Fibroblast of gingiva (primary cell): ENCODE data around the gene FAM13A.
"Not testable (repeated sequence)": the region's sequence is repeated elsewhere in the genome, so short reads cannot be mapped to it uniquely, and the experiment has no call there.

Experiments
- DNase-seq: peaks from one replicate; pipeline ENCODE4 v3.0.0-alpha.2; 2011; ENCODE audit warnings: low read depth

The FAM13A gene

DNA sequence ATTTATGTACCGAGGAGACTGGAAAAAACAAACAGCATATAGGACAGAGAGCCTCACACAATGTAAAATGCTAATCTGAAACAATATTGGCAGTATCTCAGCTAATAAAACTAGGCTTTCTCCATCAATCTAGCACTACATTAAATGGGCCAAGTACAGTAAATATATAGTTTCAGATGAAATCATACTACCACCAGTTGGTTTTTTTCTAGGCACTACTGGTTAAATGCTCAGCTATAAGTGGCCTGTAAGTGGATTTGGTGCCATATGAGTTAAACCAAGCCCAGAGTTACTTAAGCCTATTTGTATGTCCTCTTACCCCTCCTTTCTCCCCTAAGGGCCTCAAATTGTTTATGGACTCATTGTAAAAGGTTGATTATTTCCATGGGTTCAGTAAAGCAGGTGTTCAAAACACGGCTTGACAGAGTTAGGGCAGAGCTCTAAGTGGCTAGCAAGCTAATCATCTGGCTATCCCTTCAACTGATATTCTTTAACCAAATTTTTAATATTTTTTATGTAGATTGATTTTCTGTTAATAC, 57.5 kb downstream of the FAM13A start:
- no peak for DNase-seq

GRCh38 chr4:88998891-88999290, 58.1 kb downstream of the FAM13A start:
- DNase-seq = no peak

- DNase-seq = no peak
Measured at GRCh38 chr4:88998001-88998400, 59.0 kb downstream of the FAM13A start.

DNA sequence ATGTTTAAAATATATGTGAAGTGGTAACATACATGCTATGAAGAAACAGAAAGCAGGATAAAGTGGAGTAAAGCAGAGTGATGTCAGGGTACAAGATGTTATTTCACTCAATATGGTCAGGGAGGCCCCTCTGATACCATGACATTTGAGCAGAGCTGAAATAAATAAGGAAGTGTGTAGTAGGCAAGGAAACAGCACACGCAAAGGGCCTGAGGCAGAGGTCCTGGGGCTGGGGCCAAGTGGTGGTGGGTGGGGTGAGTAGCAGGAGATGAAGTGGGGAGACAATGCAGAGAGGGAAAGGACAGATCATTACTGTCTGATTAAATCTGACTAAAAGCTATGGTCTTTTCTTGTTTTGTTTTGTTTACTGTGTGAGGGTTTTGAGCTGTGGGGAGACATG, 61.1 kb downstream of the FAM13A start:
- DNase-seq = no peak

GRCh38 chr4:88995257-88995656, 61.7 kb downstream of the FAM13A start:
- DNase-seq = not testable (repeated sequence)

GRCh38 chr4:88993246-88993645, 63.7 kb downstream of the FAM13A start:
- no peak for DNase-seq

GRCh38 chr4:88991746-88992145, 65.2 kb downstream of the FAM13A start:
- no peak for DNase-seq

- DNase-seq = no peak
Measured at GRCh38 chr4:88989990-88990389, 67.0 kb downstream of the FAM13A start.

GRCh38 chr4:88985088-88985773, 71.8 kb downstream of the FAM13A start:
- peak; percentile 84 for DNase-seq

- DNase-seq = no peak
Measured at GRCh38 chr4:88982757-88983156, 74.2 kb downstream of the FAM13A start.

GRCh38 chr4:88981993-88982392, 75.0 kb downstream of the FAM13A start:
- DNase-seq = peak; percentile 14

- DNase-seq = no peak
Measured at GRCh38 chr4:88981556-88981955, 75.4 kb downstream of the FAM13A start.

DNA sequence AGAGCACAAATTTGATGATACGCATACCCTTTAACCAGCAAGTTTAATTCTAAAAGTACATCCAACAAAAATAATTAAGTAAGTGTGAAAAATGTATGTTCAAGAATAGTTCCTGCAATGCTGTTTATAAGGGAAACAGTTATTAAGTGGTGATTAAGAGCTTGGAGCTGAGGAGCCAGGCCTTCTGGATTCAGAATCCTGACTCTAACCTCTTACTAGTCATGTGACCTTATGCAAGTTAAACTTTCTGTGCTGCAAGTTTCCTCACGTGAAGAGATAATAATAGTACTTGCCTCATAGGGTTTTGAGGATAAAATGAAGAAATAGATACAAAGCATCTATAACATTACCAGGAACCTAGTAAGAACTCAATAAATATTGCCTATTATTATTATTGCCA, 77.7 kb downstream of the FAM13A start:
- no peak for DNase-seq

GRCh38 chr4:88976775-88977035, 80.3 kb downstream of the FAM13A start:
- no peak for DNase-seq

- DNase-seq = no peak
Measured at GRCh38 chr4:88975958-88976774, 80.8 kb downstream of the FAM13A start.

DNA sequence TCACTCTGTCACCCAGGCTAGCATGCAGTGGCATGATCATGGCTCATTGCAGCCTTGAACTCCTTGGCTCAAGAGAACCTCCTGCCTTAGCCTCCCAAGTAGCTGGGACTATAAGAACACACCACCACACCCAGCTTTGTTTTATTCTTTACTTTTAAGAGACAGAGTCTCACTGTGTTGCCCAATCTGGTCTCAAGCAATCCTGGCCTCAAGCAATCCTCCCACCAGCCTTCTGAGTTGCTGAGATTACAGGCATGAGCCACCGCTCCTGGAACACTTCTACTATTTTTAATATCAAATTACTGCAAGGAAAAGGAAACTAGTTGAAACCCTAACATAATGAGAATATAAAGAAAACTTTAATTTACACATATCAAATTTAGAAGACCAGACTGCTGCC, 85.4 kb downstream of the FAM13A start:
- peak; percentile 24 for DNase-seq

DNA sequence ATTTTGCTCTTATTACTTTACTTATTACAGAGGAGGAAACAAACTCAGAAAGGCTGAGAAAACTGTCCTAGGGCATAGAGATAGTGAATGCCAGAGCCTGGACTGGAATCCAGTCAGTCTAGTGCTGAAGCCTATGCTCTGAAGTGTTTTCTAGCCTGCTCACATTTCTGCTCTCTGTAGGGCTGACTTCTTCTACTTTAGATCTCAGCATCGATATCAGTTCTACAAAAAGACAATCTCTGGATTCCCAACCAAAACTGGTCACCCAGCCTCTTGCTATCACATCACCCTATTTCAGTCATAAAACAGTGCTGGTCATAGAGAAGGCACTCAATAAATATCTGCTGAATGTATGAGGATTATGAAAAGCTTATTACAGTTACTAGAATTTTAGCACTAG, 87.2 kb downstream of the FAM13A start:
- no peak for DNase-seq

GRCh38 chr4:88969271-88969670, 87.7 kb downstream of the FAM13A start:
- DNase-seq = no peak

GRCh38 chr4:88967883-88968331, 89.1 kb downstream of the FAM13A start:
- peak; percentile 4 for DNase-seq

GRCh38 chr4:88965053-88965452, 91.9 kb downstream of the FAM13A start:
- no peak for DNase-seq

- peak; percentile 50 for DNase-seq
Measured at GRCh38 chr4:88964450-88964849, 92.5 kb downstream of the FAM13A start.

DNA sequence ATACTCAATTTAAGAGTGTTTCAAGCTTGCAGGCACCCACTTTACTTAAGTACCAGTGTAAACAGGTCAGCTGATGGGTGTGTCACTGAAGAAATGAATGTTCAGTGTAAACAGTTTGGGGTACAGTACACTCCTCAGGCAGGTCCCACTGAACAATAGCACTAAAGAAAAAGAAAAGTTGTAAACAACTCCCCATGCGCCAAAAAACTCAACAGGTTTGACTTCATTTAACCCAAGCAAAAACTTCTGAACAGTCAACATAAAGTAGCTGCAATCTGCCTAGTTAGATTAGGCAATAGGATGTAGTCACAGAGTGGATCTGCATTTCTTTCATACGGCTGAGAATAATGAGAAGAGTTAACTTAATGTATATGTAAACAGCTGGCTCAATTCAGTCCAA, 93.2 kb downstream of the FAM13A start:
- peak; percentile 55 for DNase-seq

DNA sequence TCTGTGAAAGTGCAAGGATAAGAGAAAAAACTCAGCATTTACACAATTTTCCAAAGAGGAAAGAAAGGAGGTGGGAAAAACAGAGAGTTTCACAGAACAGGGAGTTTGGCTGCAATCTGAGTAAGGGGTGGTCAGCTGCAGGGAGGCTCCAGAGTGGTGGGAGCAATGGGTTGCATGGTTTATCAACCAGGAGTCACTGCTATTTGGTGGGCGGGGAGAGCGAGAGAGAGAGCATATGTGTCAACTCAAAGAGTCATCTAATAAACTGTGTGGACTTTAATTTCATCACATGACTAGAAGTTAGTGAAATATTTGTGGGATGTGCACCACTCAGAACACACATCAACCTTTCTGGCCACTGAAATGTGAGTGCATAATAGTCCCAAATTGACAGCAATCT, 94.6 kb downstream of the FAM13A start:
- DNase-seq = no peak

DNA sequence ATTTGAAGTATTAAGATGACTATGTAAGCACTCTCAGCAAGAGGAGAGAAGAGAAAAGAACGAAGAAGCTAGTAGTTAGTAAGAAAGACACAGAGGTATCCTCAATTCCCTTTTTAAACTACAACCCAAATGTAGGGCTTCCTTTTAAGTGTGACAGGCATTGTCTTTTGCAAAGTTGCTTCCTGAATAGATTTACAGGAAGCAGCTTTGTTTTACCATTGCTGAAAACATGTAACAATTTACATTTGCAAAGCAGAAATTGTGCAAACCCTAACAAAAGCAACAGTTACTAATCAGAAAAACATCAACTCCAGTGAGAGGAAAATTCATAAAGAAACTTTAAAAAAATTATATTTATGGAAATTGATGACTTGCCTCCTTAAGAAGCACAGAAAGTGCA, 96.4 kb downstream of the FAM13A start:
- peak; percentile 27 for DNase-seq
